AG09319 (cell line): ENCODE measurements around the gene CPM.

Experiments used
- DNase-seq: peaks from one replicate; pipeline ENCODE4 v3.0.0-alpha.2; 2010; ENCODE audit warnings: low read depth; ENCODE audit errors: extremely low read depth
- TF ChIP-seq, protein P1 (sequence below): IDR thresholded peaks from 2 replicates; pipeline ENCODE4 v1.5.1; 2011; ENCODE audit warnings: low read depth, mild to moderate bottlenecking, inconsistent platforms, low read length, moderate library complexity

Gene CPM

GRCh38 chr12:68943848-68944247, 10.9 kb upstream of the CPM start:
- TF ChIP-seq, protein P1, sequence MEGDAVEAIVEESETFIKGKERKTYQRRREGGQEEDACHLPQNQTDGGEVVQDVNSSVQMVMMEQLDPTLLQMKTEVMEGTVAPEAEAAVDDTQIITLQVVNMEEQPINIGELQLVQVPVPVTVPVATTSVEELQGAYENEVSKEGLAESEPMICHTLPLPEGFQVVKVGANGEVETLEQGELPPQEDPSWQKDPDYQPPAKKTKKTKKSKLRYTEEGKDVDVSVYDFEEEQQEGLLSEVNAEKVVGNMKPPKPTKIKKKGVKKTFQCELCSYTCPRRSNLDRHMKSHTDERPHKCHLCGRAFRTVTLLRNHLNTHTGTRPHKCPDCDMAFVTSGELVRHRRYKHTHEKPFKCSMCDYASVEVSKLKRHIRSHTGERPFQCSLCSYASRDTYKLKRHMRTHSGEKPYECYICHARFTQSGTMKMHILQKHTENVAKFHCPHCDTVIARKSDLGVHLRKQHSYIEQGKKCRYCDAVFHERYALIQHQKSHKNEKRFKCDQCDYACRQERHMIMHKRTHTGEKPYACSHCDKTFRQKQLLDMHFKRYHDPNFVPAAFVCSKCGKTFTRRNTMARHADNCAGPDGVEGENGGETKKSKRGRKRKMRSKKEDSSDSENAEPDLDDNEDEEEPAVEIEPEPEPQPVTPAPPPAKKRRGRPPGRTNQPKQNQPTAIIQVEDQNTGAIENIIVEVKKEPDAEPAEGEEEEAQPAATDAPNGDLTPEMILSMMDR, result no peak

DNA sequence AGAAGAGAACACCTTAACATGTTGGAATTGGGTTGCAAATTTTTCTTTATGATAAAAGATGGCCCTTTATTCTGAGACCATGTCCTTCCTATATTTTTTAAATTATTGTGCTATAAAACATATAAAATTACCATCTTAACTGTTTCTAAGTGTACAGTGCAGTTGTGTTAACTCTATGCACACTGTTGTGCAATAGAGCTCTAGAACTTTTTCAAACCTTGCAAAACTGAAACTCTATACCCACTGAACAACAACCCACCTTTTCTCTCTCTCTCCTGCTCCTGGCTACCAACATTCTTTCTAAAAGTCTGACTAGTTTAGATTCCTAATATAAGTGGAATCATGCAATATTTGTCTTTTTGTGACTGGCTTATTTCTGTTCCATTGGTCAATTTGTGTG, 7.8 kb upstream of the CPM start:
- no peak for DNase-seq
- TF ChIP-seq, protein P1, result no peak

More at GRCh38 chr12:68943848-68944247, 10.9 kb upstream of the CPM start:
- no peak for DNase-seq

- TF ChIP-seq, protein P1, result no peak
- DNase-seq, result no peak
Observed at GRCh38 chr12:68939505-68939904, 6.5 kb upstream of the CPM start.

DNA sequence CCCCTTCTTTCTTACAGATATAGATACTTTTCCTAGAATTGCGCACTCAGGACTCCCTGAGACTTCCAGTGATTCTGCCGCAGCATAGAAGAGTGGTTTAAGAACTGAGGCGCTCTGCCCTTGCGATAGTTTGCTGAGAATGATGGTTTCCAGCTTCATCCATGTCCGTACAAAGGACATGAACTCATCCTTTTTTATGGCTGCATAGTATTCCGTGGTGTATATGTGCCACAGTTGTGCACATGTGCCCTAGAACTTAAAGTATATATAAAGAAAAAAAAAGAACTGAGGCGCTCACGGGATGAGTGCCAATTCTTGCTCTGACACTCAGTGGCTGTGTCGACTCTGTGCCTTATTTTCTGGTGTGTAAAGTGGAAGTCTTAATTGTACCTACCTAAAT, 1.4 kb upstream of the CPM start:
- no peak for DNase-seq
- TF ChIP-seq, protein P1, result no peak

GRCh38 chr12:68932128-68932960, 627 bp downstream of the CPM start:
- no peak for DNase-seq
- TF ChIP-seq, protein P1, result no peak

DNA sequence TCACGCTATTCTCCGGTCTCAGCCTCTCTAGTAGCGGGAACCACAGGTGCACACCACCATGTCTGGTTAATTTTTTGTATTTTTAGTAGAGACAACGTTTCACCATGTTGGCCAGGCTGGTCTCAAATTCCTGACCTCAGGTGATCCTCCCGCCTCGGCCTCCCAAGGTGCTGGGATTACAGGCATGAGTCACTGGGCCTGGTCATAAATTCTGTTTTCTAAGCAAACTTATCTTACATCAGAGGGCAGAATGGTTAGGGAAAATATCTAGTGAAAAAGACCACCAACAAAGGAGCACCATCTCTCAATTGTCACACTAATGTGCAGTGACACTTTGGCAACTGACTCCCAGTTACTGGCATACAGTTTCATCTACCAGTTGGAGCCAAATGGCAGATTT, 2.8 kb downstream of the CPM start:
- TF ChIP-seq, protein P1, result no peak
- DNase-seq, result no peak

GRCh38 chr12:68924546-68924945, 8.4 kb downstream of the CPM start:
- no peak for DNase-seq
- TF ChIP-seq, protein P1, result no peak
